ENCODE data around the gene ZBBX. TPM values are rescaled to one million over a fixed set of nuclear protein-coding genes. Genes with fewer than 3 reads are reported as not detected.

The ZBBX gene
- total and polyA plus RNA-seq, 10 of the 15 experiments (the other 5 are each of a cell fraction or from before 2014, with no cell fraction given): 0.01 to 0.34 (median 0.17) TPM; not detected in 6

DNA sequence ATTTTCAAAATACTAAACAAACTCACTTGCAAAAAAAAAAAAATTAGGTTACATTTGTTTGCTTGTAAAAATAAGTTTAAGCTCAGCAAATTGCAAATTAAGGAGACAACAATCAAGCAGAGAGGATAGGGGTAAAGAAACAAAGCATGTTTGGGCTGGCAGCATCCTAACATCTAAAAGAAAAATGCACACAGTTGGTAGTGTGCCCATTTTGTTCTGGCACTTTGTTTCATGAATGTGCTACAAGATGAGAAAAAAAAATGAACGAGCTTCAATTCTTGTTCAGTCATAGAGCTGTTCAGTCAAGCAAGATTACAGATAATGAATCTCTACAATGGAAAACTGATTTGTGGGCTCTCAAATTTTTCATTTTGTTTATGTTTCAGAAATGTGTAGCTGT, 17.7 kb upstream of the ZBBX start (continued):
- TF ChIP-seq, protein P1, sequence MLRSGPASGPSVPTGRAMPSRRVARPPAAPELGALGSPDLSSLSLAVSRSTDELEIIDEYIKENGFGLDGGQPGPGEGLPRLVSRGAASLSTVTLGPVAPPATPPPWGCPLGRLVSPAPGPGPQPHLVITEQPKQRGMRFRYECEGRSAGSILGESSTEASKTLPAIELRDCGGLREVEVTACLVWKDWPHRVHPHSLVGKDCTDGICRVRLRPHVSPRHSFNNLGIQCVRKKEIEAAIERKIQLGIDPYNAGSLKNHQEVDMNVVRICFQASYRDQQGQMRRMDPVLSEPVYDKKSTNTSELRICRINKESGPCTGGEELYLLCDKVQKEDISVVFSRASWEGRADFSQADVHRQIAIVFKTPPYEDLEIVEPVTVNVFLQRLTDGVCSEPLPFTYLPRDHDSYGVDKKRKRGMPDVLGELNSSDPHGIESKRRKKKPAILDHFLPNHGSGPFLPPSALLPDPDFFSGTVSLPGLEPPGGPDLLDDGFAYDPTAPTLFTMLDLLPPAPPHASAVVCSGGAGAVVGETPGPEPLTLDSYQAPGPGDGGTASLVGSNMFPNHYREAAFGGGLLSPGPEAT (IDR thresholded peaks at IDR 0.05; ENCODE audit: low read depth): no peak

DNA sequence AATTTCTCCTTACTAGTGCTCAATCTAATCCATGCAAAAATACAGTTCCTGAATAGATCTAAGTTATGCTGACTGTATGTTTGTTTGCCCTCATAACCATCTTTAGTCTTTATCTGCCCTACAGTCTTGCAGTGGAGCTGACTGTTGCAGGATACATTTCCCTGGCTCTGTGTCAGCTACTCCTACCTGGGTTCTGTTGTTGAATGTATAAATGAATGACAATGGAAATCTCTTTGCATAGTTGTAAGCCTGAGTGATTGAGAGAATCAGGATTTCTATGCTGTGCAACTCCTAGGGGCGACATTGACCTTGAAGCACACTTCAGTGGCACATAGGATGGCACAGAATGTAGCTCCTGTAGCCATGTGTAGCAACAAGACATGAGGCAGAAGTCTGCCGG, 16.0 kb upstream of the ZBBX start:
- Histone ChIP-seq H3K9me3 (replicated peaks; ENCODE audit: control insufficient read depth, insufficient read depth, low read length) (no peaks in the 10 kb centered on the region), H3K9ac (ENCODE audit: control insufficient read depth, insufficient read depth, low read length) (no peak overlapping the region), H3K36me3 (ENCODE audit: control insufficient read depth in 2 of 2, insufficient read depth in 2 of 2, low read length in 1 of 2) (no peaks in the 10 kb centered on the region), H2AFZ (ENCODE audit: control insufficient read depth, low read depth, low read length) (no peak overlapping the region), H3K27ac (ENCODE audit: control insufficient read depth, insufficient read depth) (no peak overlapping the region), H3K4me3 (no peak overlapping the region), H3K4me2 (ENCODE audit: control insufficient read depth, insufficient read depth) (no peak overlapping the region), H3K27me3 (replicated peaks in 1 of 2; ENCODE audit: control insufficient read depth in 2 of 2, insufficient read depth in 2 of 2, low read length in 1 of 2) (no peaks in the 10 kb centered on the region), H3K4me1 (ENCODE audit: control insufficient read depth, insufficient read depth, low read length) (no peaks in the 10 kb centered on the region), H4K20me1 (ENCODE audit: control insufficient read depth, insufficient read depth) (no peaks in the 10 kb centered on the region), H3K79me2 (ENCODE audit: control insufficient read depth, insufficient read depth, low read length) (no peaks in the 10 kb centered on the region)
- ChIA-PET POLR2A (no interaction called here), RAD21 (ENCODE audit: unreplicated experiment) (no interaction called here), CTCF (interaction anchor here (1.1 to 1.3 kb wide), 2 partner anchors 16 to 345 kb away, joined by 4 to 5 read pairs; partner anchors contain the start of gene ZBBX), SMC1A (ENCODE audit: uncharacterized antibody, unreplicated experiment) (no interaction called here)
- in situ Hi-C loops (cut with MboI) (no loop called here), intact Hi-C loops (cut with micrococcal nuclease; ENCODE audit: unreplicated experiment) (no loop called here)
- TF ChIP-seq HDGF (IDR thresholded peaks at IDR 0.05) (no peak), BCL11A (IDR thresholded peaks at IDR 0.05; ENCODE audit: low read depth, low read length) (no peak), SMARCA5 (IDR thresholded peaks at IDR 0.05) (no peak), HCFC1 (IDR thresholded peaks at IDR 0.05; ENCODE audit: low read length) (no peak), HDAC6 (IDR thresholded peaks at IDR 0.05; ENCODE audit: unreplicated experiment) (no peak), POLR2AphosphoS2 (IDR thresholded peaks at IDR 0.05; ENCODE audit: low read depth, low read length) (no peak), JUNB (IDR thresholded peaks at IDR 0.05) (no peak), TARDBP (IDR thresholded peaks at IDR 0.05; ENCODE audit: borderline replicate concordance) (no peak), RAD21 (IDR thresholded peaks at IDR 0.05; ENCODE audit: insufficient read depth, low read depth, low read length) (no peak), CHD2 (IDR thresholded peaks at IDR 0.05; ENCODE audit: borderline replicate concordance, low read depth, low read length) (no peak), POLR2A (IDR thresholded peaks at IDR 0.05; ENCODE audit: low read depth, low read length) (no peak), CBX3 (IDR thresholded peaks at IDR 0.05; ENCODE audit: borderline replicate concordance, low read depth) (no peak)
- TF ChIP-seq, protein P2, sequence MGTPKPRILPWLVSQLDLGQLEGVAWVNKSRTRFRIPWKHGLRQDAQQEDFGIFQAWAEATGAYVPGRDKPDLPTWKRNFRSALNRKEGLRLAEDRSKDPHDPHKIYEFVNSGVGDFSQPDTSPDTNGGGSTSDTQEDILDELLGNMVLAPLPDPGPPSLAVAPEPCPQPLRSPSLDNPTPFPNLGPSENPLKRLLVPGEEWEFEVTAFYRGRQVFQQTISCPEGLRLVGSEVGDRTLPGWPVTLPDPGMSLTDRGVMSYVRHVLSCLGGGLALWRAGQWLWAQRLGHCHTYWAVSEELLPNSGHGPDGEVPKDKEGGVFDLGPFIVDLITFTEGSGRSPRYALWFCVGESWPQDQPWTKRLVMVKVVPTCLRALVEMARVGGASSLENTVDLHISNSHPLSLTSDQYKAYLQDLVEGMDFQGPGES (IDR thresholded peaks at IDR 0.05): no peak
- 35% methylated on average over 2 of the region's 2 CpGs for WGBS (ENCODE audit: insufficient coverage, insufficient replicate concordance, low lambda C conversion rate, missing lambda C conversion rate)
- DNase-seq (ENCODE audit: low read depth, low spot score) (no peak), ATAC-seq (no peak), FAIRE-seq (peak; percentile 66)
- BruUV-seq (replicated peaks): no TSS peak
